Nephron progenitor cell (in vitro differentiated cells): ENCODE data around the gene CCL4.
"Not testable (repeated sequence)": the region's sequence is repeated elsewhere in the genome, so short reads cannot be mapped to it uniquely, and the experiment has no call there.

Source experiments
- DNase-seq: peaks from one replicate; pipeline ENCODE4 v3.0.0; 2021
- H3K27ac Mint-ChIP-seq: 2 replicates; pipeline ENCODE4 v1.8.0; 2021; ENCODE audit warnings: mild to moderate bottlenecking, moderate library complexity, mixed read lengths
- H3K27me3 Mint-ChIP-seq: 2 replicates; pipeline ENCODE4 v1.8.0; 2021; ENCODE audit warnings: mild to moderate bottlenecking, low read depth, mixed read lengths; ENCODE audit not compliant: poor library complexity
- H3K36me3 Mint-ChIP-seq: 2 replicates; pipeline ENCODE4 v1.8.0; 2021; ENCODE audit warnings: low read depth, mixed read lengths
- H3K4me1 Mint-ChIP-seq: 2 replicates; pipeline ENCODE4 v1.8.0; 2021; ENCODE audit warnings: mixed read lengths
- H3K4me3 Mint-ChIP-seq: 2 replicates; pipeline ENCODE4 v1.8.0; 2021; ENCODE audit warnings: mild to moderate bottlenecking, moderate library complexity, mixed read lengths
- H3K9me3 Mint-ChIP-seq: 2 replicates; pipeline ENCODE4 v1.8.0; 2021; ENCODE audit warnings: mild to moderate bottlenecking, moderate library complexity, mixed read lengths
- CTCF ChIP-seq: fragments of 200-600 bp; sonication (generic); IDR thresholded peaks from 2 replicates; pipeline ENCODE4 v1.5.0; 2021; ENCODE audit warnings: antibody characterized with exemption

CCL4 gene

DNA sequence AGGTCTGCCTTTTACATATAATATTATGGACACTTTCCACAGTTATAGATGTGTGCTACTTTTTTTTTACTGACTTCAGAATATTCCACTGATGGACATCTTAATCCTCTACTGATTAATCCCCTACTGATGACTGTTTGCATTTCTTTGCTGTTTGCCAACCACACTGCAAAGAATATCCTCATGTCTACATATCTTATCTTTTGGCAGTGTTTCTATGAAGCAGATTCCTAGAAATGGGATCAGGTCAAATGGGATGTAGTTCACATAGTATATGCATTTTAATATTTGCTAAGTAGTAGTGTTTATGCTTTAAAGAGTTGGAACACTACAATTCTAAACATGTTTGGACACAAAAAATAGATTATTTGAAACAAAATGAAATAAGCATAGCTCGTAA is 16.8 kb upstream of the CCL4 start:
- no peaks in the 10 kb centered on the region for H3K36me3 Mint-ChIP-seq
- H3K4me3 Mint-ChIP-seq = no peak overlapping the region
- H3K4me1 Mint-ChIP-seq = peaks cover 4% of the 10 kb centered on the region
- peaks cover 22% of the 10 kb centered on the region for H3K27me3 Mint-ChIP-seq
- H3K27ac Mint-ChIP-seq = no peak overlapping the region
- H3K9me3 Mint-ChIP-seq = no peaks in the 10 kb centered on the region
- TF ChIP-seq CTCF = no peak
- DNase-seq = no peak

GRCh38 chr17:36087471-36087870 is 16.2 kb upstream of the CCL4 start:
- H3K27me3 Mint-ChIP-seq = peaks cover 23% of the 10 kb centered on the region
- not testable (repeated sequence) for H3K4me3 Mint-ChIP-seq, DNase-seq, H3K27ac Mint-ChIP-seq, H3K9me3 Mint-ChIP-seq, H3K4me1 Mint-ChIP-seq, H3K36me3 Mint-ChIP-seq

GRCh38 chr17:36087897-36088572 is 15.6 kb upstream of the CCL4 start:
- not testable (repeated sequence) for H3K36me3 Mint-ChIP-seq, H3K4me3 Mint-ChIP-seq, DNase-seq, H3K9me3 Mint-ChIP-seq, H3K27ac Mint-ChIP-seq, H3K4me1 Mint-ChIP-seq
- H3K27me3 Mint-ChIP-seq = peaks cover 20% of the 10 kb centered on the region

DNA sequence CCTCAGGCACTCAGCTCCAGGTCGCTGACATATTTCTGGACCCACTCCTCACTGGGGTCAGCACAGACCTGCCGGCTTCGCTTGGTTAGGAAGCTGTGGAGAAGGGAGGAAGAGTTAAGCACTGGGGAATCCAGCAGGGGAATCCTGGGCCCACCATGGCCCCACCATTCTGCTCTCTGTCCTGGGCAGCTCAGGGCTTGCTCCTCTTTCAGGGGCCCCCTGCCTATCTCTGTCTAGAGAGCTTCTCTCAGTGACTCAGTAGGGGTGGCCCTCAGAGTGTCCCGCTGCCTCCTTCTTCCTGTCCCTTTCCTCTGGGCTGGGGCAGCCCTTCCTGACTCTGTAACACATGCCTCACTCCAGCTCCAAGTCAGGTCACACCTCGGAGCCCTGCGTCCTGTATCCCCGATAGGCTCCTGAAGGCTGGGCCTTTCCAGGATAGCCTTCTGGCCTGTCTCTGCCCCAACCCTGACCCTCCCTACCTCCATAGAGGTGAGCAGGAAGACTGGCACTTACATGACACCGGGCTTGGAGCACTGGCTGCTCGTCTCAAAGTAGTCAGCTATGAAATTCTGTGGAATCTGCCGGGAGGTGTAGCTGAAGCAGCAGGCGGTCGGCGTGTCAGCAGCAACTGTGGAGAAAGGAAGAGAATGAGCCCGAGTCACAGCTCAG is 14.8 kb upstream of the CCL4 start:
- H3K4me1 Mint-ChIP-seq = no peaks in the 10 kb centered on the region
- H3K27ac Mint-ChIP-seq = no peak overlapping the region
- no peak overlapping the region for H3K4me3 Mint-ChIP-seq
- no peak for TF ChIP-seq CTCF
- no peak for DNase-seq
- H3K9me3 Mint-ChIP-seq = no peaks in the 10 kb centered on the region
- no peaks in the 10 kb centered on the region for H3K36me3 Mint-ChIP-seq
- H3K27me3 Mint-ChIP-seq = peaks cover 22% of the 10 kb centered on the region

- Mint-ChIP-seq H3K4me3 (no peak overlapping the region), H3K4me1 (peaks cover 4% of the 10 kb centered on the region), H3K9me3 (no peaks in the 10 kb centered on the region), H3K27ac (no peak overlapping the region), H3K27me3 (peaks cover 22% of the 10 kb centered on the region), H3K36me3 (no peaks in the 10 kb centered on the region)
- DNase-seq = no peak
- TF ChIP-seq CTCF = no peak
Measured at GRCh38 chr17:36089339-36089865, 14.2 kb upstream of the CCL4 start.

DNA sequence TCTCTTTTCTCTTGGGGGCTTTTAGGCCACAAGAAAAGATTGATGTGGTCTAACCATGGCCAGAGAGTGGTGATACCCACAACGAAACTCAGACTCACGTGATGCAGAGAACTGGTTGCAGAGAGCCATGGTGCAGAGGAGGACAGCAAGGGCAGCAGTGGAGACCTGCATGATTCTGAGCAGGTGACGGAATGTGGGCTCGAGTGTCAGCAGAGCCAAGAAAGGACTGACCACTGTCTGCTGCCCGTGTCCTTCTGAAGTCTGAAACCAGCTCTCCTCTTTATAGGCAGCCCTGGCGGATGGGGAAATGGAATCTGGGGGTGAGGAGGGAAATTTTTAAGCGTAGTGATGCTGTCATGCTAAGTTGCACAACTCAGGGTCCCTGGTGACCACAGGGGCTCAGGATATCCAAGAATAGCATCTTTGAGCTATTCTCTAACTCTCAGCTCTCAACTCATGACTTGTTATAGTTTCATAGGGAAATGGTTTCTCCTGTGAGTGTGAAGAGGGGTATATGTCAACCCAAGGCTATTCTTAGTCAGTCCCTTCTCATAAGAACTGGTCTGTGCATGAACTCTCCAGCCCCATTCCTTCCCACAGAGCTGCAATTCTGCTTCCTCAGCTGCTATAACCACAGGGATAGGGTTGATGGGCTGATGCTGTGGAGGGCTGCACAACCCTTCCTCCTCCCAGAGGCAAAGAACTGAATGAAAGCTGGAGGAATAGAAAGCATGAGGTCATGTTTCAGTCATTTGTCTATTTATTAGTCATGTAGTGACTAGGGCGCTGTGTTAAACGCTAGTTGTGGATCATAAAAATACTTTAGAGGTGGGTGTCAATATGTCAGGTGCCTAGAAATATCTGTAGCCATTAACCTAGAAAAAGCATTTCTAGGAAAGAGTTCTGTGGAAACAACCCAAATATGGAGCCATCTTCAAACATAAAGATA is 13.5 kb upstream of the CCL4 start, which contains the start of gene CCL3:
Gene CCL3, minus strand, starts transcription at position 256 of the 949 bp plus-strand sequence. Its CDS starts 85 bp downstream, at position 171.
- no peaks in the 10 kb centered on the region for H3K36me3 Mint-ChIP-seq
- H3K27ac Mint-ChIP-seq = no peak within 1 kb of the TSS
- no peak for DNase-seq
- TF ChIP-seq CTCF = no peak
- no peaks in the 10 kb centered on the region for H3K9me3 Mint-ChIP-seq
- H3K4me1 Mint-ChIP-seq = peaks cover 4% of the 10 kb centered on the region
- peaks cover 18% of the 10 kb centered on the region for H3K27me3 Mint-ChIP-seq
- H3K4me3 Mint-ChIP-seq = no peak within 1 kb of the TSS
